Measurements from ENCODE around the gene REV1. TPM values are rescaled to one million over a fixed set of nuclear protein-coding genes. Genes with fewer than 3 reads are reported as not detected.

REV1 gene
- total RNA-seq, 1 experiment from 2014 or later, result 39.6 TPM

GRCh38 chr2:99395589-99396130, 94.2 kb downstream of the REV1 start:
- Mint-ChIP-seq H3K4me1 (ENCODE audit: low read depth, unreplicated experiment) (no peaks in the 10 kb centered on the region), H3K9me3 (ENCODE audit: unreplicated experiment) (no peaks in the 10 kb centered on the region), H3K36me3 (ENCODE audit: insufficient read depth, unreplicated experiment) (peaks cover 92% of the 10 kb centered on the region), H3K4me3 (ENCODE audit: unreplicated experiment) (no peak overlapping the region), H3K27me3 (ENCODE audit: insufficient read depth, unreplicated experiment) (no peaks in the 10 kb centered on the region), H3K27ac (ENCODE audit: unreplicated experiment) (no peak overlapping the region)
- ChIA-PET POLR2A (no interaction called here), CTCF (no interaction called here)
- BruUV-seq (replicated peaks), result no TSS peak
- Histone ChIP-seq H3K4me3 (ENCODE audit: low read depth, low read length) (no peak overlapping the region), H3K9me3 (no peaks in the 10 kb centered on the region), H3K4me1 (no peaks in the 10 kb centered on the region), H3K27me3 (replicated peaks; ENCODE audit: control insufficient read depth, insufficient read depth, low read length) (no peaks in the 10 kb centered on the region), H3K36me3 (ENCODE audit: control insufficient read depth, insufficient read depth, low read length) (peaks cover 7% of the 10 kb centered on the region)
- DNase-seq, result no peak
- no peak for TF ChIP-seq CTCF (IDR thresholded peaks at IDR 0.05; ENCODE audit: insufficient read depth in 1 of 2, low read depth in 1 of 2, low read length in 1 of 2, severe bottlenecking in 1 of 2, unreplicated experiment in 1 of 2)
- intact Hi-C loops (cut with micrococcal nuclease; ENCODE audit: unreplicated experiment), result no loop called here

GRCh38 chr2:99389946-99390345, 99.9 kb downstream of the REV1 start:
- no peak overlapping the region for H3K4me3 Mint-ChIP-seq (ENCODE audit: unreplicated experiment)
- H3K27me3 Mint-ChIP-seq (ENCODE audit: insufficient read depth, unreplicated experiment), result no peaks in the 10 kb centered on the region

GRCh38 chr2:99389371-99389770, 100.4 kb downstream of the REV1 start:
- POLR2A ChIA-PET, result no interaction called here
- H3K9me3 Mint-ChIP-seq (ENCODE audit: unreplicated experiment), result no peaks in the 10 kb centered on the region
- BruUV-seq (replicated peaks), result no TSS peak
- no peak overlapping the region for H3K27ac Mint-ChIP-seq (ENCODE audit: unreplicated experiment)
- no peak for DNase-seq
- peaks cover 73% of the 10 kb centered on the region for H3K36me3 Mint-ChIP-seq (ENCODE audit: insufficient read depth, unreplicated experiment)
- Histone ChIP-seq H3K4me1 (no peaks in the 10 kb centered on the region), H3K27me3 (replicated peaks; ENCODE audit: control insufficient read depth, insufficient read depth, low read length) (no peaks in the 10 kb centered on the region), H3K36me3 (ENCODE audit: control insufficient read depth, insufficient read depth, low read length) (no peaks in the 10 kb centered on the region; the same call in 1 of the 2 replicates), H3K4me3 (ENCODE audit: low read depth, low read length) (no peak overlapping the region), H3K9me3 (no peaks in the 10 kb centered on the region)
- TF ChIP-seq CTCF (IDR thresholded peaks at IDR 0.05; ENCODE audit: insufficient read depth in 1 of 2, low read depth in 1 of 2, low read length in 1 of 2, severe bottlenecking in 1 of 2, unreplicated experiment in 1 of 2), result no peak
- CTCF ChIA-PET, result no interaction called here
- intact Hi-C loops (cut with micrococcal nuclease; ENCODE audit: unreplicated experiment), result no loop called here
- H3K4me3 Mint-ChIP-seq (ENCODE audit: unreplicated experiment), result no peak overlapping the region
- no peaks in the 10 kb centered on the region for H3K4me1 Mint-ChIP-seq (ENCODE audit: low read depth, unreplicated experiment)
- H3K27me3 Mint-ChIP-seq (ENCODE audit: insufficient read depth, unreplicated experiment), result no peaks in the 10 kb centered on the region

More at GRCh38 chr2:99389946-99390345, 99.9 kb downstream of the REV1 start:
- TF ChIP-seq CTCF (IDR thresholded peaks at IDR 0.05; ENCODE audit: insufficient read depth in 1 of 2, low read depth in 1 of 2, low read length in 1 of 2, severe bottlenecking in 1 of 2, unreplicated experiment in 1 of 2), result no peak
- H3K36me3 Mint-ChIP-seq (ENCODE audit: insufficient read depth, unreplicated experiment), result peaks cover 73% of the 10 kb centered on the region
- no peak for DNase-seq
- TSS peak; percentile 78 for BruUV-seq (replicated peaks)
- Histone ChIP-seq H3K27me3 (replicated peaks; ENCODE audit: control insufficient read depth, insufficient read depth, low read length) (no peaks in the 10 kb centered on the region), H3K9me3 (no peaks in the 10 kb centered on the region), H3K4me3 (ENCODE audit: low read depth, low read length) (no peak overlapping the region), H3K4me1 (no peaks in the 10 kb centered on the region), H3K36me3 (ENCODE audit: control insufficient read depth, insufficient read depth, low read length) (no peaks in the 10 kb centered on the region; the same call in 1 of the 2 replicates)
- H3K9me3 Mint-ChIP-seq (ENCODE audit: unreplicated experiment), result no peaks in the 10 kb centered on the region
- ChIA-PET CTCF (no interaction called here), POLR2A (no interaction called here)
- intact Hi-C loops (cut with micrococcal nuclease; ENCODE audit: unreplicated experiment), result no loop called here
- no peak overlapping the region for H3K27ac Mint-ChIP-seq (ENCODE audit: unreplicated experiment)
- H3K4me1 Mint-ChIP-seq (ENCODE audit: low read depth, unreplicated experiment), result no peaks in the 10 kb centered on the region

Measured in Caco-2 (cell line).